Fibroblast of skin of abdomen (primary cell): Measurements from ENCODE around the gene NCAPD3.
A peak's percentile ranks its signal among the peaks of the same experiment; 100 is the strongest.
"Not testable (repeated sequence)": the region's sequence is repeated elsewhere in the genome, so short reads cannot be mapped to it uniquely, and the experiment has no call there.

Experiments used
- DNase-seq: peaks from one replicate; pipeline ENCODE4 v3.0.0-alpha.2; 2013

The NCAPD3 gene

DNA sequence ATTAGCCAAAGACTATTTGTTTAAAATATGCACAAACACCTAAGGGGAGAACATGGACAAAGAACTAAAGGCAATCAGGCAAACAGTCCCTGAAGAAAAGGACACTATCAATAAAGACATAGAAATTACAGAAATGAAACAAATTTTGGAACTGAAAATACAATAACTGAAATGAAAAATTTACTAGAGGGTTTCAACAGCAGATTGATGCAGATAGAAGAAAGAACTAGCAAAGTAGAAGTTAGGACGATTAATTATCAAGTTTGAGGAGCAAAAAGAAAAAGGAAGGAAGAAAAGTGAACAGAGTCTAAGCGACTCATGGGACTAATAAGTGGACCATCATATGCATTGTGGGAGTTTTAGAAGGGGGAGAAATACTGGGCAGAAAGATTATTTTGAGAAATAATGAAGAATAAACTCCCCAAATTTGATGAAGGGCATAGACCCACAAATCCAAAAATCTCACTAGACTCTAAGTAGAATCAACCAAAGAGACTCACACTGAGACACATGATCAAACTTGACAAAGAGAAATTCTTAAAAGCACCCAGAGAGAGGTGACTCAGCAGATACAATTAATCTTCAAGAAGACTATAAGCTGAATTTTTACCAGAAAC lies 92.0 kb downstream of the NCAPD3 start:
- no peak for DNase-seq

DNA sequence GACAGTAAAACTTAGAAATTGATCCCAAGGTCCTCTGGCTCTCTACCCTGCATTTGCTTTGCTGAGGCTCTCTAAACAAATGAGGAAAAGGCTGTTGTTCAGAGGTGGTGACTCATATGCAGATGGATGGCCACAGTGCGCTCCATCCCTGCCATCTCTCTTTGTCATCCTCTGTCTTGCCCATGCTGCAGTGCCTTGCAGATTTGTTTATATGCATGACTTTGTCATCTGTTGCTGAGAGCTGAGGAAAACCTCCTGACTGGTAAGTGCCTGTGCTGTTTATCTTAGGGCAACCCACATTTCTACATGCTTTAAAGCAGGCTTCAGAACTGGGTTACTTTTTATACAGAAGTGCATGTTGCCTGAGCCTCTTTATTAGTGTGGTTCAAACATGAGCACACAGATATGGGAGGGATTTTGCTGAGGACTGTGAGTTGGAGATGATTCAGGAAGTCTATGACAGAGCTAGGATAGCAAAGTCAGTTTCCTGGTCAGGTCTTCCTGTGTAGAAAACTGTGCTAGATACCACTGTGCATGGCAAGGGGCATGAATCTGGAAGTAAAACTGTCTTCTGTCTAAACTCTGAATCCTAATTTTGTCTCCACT lies 97.4 kb downstream of the NCAPD3 start:
- peak; percentile 77 for DNase-seq

DNA sequence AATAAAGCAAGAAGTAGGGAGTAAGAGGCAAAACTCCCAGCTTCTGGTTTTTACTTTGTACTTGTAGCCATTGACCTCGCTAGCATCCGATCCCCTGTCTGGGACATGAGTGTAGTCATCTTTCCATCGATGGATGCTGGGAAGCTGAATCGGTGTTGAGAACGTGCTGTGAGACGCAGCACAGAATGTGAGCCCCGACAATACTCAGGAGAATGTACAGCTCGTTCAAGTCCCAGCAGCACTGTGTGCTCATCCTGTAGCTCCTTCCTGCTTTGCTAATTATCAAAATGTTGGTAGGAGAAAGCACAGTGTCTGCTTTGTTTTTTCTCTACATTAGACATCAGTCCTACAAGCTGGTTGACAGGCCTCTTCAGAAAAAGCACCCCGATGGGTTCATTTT lies 98.3 kb downstream of the NCAPD3 start:
- DNase-seq, result no peak

DNA sequence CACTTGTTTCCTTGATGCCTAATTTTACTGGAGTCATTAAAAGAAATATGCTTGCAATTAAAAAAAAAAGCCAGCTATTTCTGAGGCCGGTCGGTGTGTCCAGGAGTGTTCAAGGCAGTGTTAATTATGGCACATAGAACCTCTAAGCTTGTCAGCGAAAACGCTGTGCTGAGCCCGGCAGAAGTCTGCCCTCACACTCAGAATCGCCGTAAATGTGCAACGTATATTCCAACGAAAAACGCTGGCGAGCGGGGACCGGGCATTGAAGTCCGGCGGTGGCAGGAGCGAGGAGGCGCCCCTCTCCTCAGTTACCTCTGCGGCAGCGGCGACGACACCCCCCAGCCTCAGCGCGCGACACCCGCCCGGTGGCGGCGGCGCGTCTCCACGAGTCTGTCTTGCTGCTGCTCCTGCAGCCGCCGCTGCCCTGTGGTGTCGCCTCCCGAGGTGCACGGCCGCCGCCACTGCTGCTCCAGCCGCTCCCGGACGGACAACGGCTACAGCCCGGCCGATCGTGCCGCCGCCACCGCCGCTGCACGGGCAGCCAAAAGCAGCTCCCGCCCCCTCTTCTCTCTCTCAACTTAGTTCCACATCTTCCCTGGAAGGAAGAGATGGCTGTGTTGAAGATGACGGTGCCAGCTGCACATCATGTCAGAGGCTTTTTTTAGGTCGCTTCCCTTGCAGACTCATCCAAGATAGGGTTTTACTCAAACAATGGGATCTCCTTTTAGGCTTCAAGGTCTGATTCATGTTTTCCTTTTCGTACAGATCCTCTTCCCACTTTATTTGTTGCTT lies 98.9 kb downstream of the NCAPD3 start:
- DNase-seq, result no peak

DNA sequence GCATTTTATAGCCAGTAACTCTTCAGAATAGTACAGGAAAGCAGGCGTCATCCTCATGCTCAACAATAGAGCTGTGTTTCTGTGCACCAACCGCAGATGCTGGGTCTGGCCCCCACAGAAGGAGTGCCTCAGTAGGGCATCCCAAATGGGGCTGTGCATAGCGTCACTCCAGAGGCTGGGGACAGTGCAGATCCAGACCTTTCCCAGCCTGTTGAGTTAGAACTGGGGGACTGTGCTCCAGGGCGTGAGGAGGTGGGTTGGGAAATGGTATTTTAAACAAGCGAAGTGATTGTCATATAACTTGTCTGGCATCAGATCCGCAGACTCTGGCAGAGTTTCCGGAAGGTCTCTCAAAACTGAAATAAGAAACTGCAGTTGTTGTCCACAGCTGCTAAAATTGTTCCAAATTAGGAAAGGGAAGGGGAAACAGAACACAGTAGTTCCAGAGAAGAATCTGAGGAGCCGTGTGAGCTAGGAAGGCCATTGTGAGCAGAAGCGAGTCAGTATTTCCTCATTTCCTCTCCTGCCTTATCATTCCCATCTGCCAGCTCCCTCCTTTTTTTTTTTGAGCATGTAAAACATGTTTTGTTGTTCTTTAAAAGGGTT lies 102.7 kb downstream of the NCAPD3 start:
- peak; percentile 46 for DNase-seq

DNA sequence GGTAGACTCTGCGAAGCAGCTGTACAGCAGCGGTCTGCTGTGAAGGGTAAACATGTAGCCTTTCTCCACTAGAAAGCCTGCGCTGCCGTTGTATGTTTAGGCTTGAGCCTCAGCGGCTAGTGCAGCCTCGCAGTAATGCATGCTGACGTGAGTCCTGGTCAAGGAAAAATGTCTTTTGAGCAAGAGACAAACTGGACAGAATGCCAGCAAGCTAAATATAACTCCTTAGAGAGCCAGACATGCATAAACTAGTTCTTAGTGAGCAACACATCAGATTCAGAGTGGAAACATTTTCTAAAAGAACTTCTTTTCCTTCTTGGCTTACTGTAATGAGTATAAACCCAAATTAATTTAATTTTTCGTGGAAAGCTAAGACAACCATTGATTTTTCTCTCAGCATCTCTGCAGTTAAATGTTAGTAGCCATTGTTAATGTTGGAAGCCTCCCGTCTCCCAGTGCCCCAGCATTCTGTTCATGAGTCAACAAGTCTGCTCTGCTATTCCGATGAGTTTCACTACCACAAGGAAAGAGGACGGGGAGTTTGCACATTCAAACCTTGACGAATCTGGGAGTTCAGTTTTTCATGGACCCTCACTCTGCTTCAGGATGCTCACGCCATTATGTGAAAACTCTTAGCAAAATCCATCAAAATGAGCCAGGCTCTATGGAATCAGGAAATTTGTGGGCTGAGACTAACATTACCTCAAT lies 103.5 kb downstream of the NCAPD3 start:
- DNase-seq, result peak; percentile 73

DNA sequence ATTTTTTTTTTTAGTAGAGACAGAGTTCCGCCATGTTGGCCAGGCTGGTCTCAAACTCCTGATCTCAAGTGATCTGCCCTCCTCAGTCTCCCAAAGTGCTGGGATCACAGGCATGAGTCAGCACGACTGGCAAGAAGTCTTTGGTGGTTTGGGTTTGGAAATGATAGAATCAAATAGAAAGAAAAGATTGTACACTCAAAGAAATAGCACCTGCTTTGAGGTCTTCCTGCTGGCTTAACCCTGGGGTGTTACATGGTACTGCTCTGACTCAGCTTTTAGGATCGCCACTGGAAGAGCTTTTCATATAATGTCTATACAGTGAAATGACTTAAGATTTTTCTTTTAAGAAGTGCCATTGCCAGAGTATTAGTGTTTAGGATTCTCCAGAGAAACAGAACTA lies 104.7 kb downstream of the NCAPD3 start:
- DNase-seq, result no peak

DNA sequence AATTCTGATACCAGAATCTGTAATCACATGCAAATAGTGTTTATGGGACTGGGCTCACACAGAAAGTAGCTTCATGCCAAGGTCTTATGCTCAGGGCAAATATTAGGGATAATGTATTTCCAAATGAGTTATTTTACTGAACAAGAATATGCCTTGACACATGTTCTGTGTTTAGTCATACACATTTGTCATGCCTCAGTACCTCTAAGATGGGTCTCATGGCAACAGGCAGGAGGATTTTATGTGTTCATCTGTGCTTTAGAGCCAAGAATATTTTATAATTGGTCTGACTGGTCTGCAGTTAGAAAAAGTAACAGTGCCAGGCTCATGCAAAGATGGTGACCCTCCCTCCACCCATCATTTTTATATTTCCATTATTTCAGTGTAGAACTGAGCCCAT lies 105.8 kb downstream of the NCAPD3 start:
- no peak for DNase-seq

DNA sequence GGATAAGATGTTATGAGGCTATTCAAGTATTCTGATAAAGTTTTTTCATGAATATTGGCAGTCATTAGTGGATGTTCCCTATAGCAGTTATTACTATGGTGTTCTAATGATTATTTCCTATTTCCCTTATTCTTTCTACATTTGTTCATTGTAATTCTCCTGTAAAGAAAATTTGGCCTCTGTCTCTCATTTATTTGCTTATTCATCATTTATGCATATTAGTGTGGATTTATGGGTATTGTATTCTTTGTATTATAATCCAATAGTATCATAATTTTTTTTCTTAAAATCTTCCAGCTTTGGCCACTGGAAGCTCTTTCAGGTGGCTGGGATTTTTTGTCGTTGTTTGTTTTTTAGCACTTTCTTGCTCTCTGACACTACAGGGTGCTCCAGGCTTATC lies 107.6 kb downstream of the NCAPD3 start:
- no peak for DNase-seq

DNA sequence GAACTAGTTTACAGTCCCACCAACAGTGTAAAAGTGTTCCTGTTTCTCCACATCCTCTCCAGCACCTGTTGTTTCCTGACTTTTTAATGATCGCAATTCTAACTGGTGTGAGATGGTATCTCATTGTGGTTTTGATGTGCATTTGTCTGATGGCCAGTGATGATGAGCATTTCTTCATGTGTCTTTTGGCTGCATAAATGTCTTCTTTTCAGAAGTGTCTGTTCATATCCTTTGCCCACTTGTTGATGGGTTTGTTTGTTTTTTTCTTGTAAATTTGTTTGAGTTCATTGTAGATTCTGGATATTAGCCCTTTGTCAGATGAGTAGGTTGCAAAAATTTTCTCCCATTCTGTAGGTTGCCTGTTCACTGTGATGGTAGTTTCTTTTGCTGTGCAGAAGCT lies 110.0 kb downstream of the NCAPD3 start:
- not testable (repeated sequence) for DNase-seq

DNA sequence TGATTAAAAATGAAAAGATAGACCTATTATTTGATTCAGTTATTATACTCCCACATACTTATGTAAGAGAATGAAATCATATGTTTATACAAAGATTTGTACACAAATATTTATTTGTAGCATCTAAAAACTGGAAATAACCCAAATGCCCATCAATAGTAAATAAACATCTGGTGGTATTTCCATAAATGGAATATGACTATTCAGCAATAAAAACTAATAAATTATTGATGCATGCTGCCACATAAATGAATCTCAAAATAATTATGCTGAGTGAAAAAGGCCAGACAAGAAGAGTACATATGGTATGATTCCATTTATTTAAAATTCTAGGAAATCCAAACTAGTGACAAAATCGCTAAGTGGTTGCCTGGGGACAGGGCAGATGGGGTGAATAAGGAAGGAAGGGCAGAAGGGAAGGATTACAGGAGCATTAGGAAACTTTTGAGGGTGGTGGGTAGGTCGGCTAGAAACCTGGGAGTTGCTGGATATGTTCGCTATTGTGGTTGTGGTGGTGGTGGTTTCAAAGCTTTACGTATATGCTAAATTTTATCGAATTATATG lies 113.4 kb downstream of the NCAPD3 start:
- DNase-seq, result no peak
